ENCODE measurements around the gene SYNC.
"Not testable (repeated sequence)": the region's sequence is repeated elsewhere in the genome, so short reads cannot be mapped to it uniquely, and the experiment has no call there.

Gene SYNC

GRCh38 chr1:32724678-32725614 lies 22.4 kb upstream of the SYNC start:
- DNase-seq (ENCODE audit: low read depth) = no peak

GRCh38 chr1:32719681-32720275 lies 17.2 kb upstream of the SYNC start:
- no peak for DNase-seq (ENCODE audit: low read depth)

- no peak for DNase-seq (ENCODE audit: low read depth)
These were observed 16.0 kb upstream of the SYNC start for GRCh38 chr1:32718527-32718926.

- no peak for DNase-seq (ENCODE audit: low read depth)
These were observed 15.5 kb upstream of the SYNC start for GRCh38 chr1:32718036-32718435.

GRCh38 chr1:32717503-32717902 lies 14.9 kb upstream of the SYNC start:
- DNase-seq (ENCODE audit: low read depth) = no peak

GRCh38 chr1:32716312-32717148 lies 14.0 kb upstream of the SYNC start:
- no peak for DNase-seq (ENCODE audit: low read depth)

GRCh38 chr1:32715901-32716311 lies 13.3 kb upstream of the SYNC start:
- DNase-seq (ENCODE audit: low read depth) = no peak

- no peak for DNase-seq (ENCODE audit: low read depth)
These were observed 11.7 kb upstream of the SYNC start for GRCh38 chr1:32714277-32714676.

- DNase-seq (ENCODE audit: low read depth) = no peak
These were observed 10.5 kb upstream of the SYNC start for GRCh38 chr1:32713081-32713480.

- DNase-seq (ENCODE audit: low read depth) = not testable (repeated sequence)
These were observed 8.7 kb upstream of the SYNC start for GRCh38 chr1:32711221-32711620.

GRCh38 chr1:32709476-32709875 lies 6.9 kb upstream of the SYNC start:
- no peak for DNase-seq (ENCODE audit: low read depth)

GRCh38 chr1:32709075-32709474 lies 6.5 kb upstream of the SYNC start:
- no peak for DNase-seq (ENCODE audit: low read depth)

- DNase-seq (ENCODE audit: low read depth) = no peak
These were observed 3.9 kb upstream of the SYNC start for GRCh38 chr1:32706491-32706890.

GRCh38 chr1:32705516-32705915 lies 2.9 kb upstream of the SYNC start:
- no peak for DNase-seq (ENCODE audit: low read depth)

- DNase-seq (ENCODE audit: low read depth) = no peak
These were observed 1.1 kb upstream of the SYNC start for GRCh38 chr1:32703479-32704291.

GRCh38 chr1:32701951-32702598 lies 495 bp downstream of the SYNC start:
- DNase-seq (ENCODE audit: low read depth) = no peak

GRCh38 chr1:32701421-32701911 lies 1.1 kb downstream of the SYNC start:
- DNase-seq (ENCODE audit: low read depth) = no peak

- DNase-seq (ENCODE audit: low read depth) = not testable (repeated sequence)
These were observed 5.6 kb downstream of the SYNC start for GRCh38 chr1:32696996-32697395.

- DNase-seq (ENCODE audit: low read depth) = no peak
These were observed 6.5 kb downstream of the SYNC start for GRCh38 chr1:32696041-32696440.

GRCh38 chr1:32695098-32695904 lies 7.3 kb downstream of the SYNC start:
- DNase-seq (ENCODE audit: low read depth) = no peak
